ENCODE measurements around the gene LRIG1.
A peak's percentile ranks its signal among the peaks of the same experiment; 100 is the strongest.

Gene LRIG1

GRCh38 chr3:66386011-66386924 lies 114.6 kb downstream of the LRIG1 start:
- DNase-seq (ENCODE audit: low read depth, low spot score): no peak

- no peak for DNase-seq (ENCODE audit: low read depth, low spot score)
These were observed 115.8 kb downstream of the LRIG1 start for GRCh38 chr3:66385066-66385465.

DNA sequence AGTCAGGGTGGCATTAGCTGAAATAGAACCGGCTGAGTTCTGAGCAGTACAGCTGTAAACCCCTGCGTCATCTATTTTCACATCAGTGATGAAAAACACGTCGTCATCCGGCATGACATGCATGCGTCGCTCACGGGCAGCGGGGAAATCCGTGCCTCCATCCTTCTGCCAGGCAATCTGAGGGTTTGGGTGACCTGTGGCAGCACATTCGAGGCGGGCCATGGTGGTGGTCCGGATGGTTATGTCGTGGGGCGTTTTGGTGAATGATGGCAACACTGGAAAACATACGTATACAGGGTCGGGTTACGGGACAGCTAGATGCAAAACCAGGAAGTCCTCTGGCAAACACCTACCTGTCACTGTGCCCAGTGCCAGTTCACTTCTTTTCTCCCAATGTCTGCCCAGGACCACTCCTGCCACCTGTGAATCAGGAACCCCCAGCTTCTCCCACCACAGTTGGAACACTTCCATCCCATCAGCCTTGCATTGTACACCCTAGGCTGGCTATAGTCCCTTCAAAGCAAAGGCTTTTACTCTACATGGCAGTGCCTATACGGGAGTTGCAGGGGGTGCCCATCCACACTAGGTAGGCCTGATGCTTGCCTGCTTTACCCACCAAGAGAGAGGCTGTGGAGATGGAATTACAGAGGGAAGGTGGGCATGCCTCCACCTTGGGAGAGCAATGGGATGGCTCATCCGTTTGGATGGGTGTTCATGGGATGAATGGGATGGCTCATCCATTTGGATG lies 116.7 kb downstream of the LRIG1 start:
- no peak for DNase-seq (ENCODE audit: low read depth, low spot score)

DNA sequence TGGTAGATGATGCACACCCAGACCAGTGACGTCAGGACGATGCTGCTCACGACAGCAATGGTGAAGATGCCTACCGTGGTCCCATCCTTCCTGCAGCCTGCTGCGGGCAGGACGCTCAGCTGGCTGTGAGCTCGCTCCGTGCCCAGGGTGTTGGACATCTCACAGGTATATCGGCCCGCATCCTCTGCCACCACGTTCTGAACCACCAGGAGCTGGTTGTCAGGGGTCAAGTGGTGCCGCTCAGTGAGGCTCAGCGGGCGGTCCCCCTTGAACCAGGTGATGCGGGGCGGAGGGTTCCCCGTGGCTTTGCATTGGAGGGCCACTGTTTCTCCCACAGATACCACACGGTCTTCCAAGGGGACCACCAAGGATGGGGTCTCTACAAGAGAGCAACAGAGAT lies 117.8 kb downstream of the LRIG1 start:
- DNase-seq (ENCODE audit: low read depth, low spot score): no peak

GRCh38 chr3:66382142-66382541 lies 118.7 kb downstream of the LRIG1 start:
- no peak for DNase-seq (ENCODE audit: low read depth, low spot score)

DNA sequence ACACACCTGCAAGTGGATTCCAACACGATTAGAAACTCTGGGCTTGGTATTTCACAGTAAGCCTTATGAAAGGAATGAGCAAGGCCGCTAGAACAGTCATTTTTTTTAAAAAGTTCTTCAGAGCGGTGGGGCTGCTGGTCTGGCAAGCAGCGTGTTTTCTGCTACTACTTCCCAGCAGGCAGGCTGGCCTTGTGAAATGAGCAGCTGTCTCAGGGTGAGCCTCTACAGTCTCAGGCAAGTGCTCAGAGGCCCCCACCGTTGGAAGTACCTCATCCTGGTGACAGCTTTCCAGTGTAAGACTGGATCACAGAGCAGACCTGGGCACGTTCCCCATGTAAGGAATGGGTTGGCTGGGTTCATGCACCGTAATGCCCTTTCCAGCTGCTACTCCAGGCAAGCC lies 119.2 kb downstream of the LRIG1 start:
- no peak for DNase-seq (ENCODE audit: low read depth, low spot score)

GRCh38 chr3:66380200-66380932 lies 120.5 kb downstream of the LRIG1 start:
- DNase-seq (ENCODE audit: low read depth, low spot score): no peak

DNA sequence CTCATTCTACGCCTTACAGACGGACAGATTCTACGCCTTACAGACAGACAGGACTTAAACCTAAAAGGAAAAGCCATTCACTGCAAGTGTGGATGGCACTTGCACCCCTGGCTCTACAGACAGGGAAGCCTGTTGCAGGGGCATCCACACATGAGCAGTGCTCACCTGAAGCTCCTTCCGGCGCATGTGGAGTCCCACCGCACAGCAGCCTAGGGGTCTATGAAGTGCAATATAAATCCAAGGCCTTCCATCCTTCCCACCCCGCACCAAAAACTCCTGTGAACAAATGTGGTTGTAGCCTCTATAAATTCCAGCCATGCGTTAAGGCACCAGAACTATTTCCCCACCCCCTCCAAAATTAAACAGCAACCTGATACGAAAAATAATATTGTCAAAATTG lies 121.3 kb downstream of the LRIG1 start:
- no peak for DNase-seq (ENCODE audit: low read depth, low spot score)

DNA sequence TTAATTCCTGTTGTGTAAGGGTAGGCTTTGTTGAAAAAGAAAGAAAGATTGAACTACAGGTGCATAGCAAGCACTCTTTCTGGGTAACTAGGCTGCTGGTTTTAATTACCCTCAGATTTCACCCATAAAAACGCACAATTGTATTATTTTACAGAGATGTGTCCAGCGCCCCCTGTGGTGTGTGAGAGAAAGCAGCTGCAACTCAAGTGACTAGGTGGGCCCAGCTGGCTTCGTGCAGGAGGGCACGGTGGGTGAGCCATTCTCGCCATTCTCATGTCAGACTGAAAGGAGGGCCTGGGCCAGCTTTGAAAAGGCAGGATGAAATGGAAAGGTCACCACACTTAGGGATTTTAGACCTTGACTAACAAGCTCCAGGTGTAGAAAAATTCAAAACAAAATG lies 122.6 kb downstream of the LRIG1 start:
- DNase-seq (ENCODE audit: low read depth, low spot score): no peak

DNA sequence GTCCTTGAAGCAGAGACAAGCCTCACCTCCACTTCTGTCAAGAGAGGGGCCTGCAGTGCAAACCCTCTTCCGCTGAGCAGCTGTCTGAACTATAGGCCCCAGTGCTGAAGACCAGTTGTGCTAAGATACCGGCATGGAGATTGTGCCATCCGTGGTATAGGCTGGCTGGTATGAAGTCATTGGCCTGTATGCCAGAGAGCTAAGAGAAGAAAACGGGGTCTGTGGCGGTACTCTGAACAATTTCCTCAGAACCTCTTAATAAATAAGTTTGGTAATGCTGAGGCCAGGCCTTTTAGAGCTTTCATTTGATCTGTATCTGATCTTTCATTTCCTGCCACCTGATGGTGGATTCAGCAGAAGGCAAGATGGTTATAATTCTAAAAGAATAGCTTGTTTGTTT lies 123.0 kb downstream of the LRIG1 start:
- DNase-seq (ENCODE audit: low read depth, low spot score): no peak

GRCh38 chr3:66376568-66376967 lies 124.3 kb downstream of the LRIG1 start:
- peak; percentile 41 for DNase-seq (ENCODE audit: low read depth, low spot score)

DNA sequence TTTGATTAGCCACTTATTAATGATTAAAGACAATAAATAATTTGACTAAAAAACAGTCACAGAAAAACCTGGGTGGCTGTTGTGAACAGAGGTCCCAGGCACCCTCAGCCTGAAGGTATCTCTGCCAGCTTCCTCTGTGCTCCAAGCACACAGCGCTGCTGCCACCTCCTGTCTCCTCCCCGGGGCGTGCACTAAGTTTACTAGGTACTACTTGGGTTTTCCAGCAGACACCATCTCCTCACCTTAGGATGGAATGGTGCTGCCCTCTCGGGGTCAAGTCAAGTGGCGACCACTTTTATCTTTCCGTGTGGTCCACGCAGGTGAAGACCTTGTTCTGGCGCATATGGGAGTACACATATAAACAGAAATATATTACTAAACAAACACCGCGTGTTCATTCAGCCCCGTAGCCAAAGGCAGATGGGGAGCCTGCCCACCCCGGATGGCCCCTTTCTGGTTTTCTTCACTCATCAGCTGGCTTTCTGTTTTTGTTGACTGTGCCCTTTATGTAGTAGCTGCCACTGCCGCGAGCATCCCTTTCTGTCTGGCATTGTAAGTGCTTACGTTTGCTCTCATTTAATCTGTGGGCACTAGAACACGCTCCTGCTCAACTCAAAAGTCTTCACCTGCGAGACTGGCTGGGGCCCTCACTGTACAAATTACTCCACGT lies 128.0 kb downstream of the LRIG1 start:
- DNase-seq (ENCODE audit: low read depth, low spot score): no peak

GRCh38 chr3:66371432-66371831 lies 129.4 kb downstream of the LRIG1 start:
- no peak for DNase-seq (ENCODE audit: low read depth, low spot score)

- DNase-seq (ENCODE audit: low read depth, low spot score): no peak
These were observed 130.6 kb downstream of the LRIG1 start for GRCh38 chr3:66370179-66370578.

DNA sequence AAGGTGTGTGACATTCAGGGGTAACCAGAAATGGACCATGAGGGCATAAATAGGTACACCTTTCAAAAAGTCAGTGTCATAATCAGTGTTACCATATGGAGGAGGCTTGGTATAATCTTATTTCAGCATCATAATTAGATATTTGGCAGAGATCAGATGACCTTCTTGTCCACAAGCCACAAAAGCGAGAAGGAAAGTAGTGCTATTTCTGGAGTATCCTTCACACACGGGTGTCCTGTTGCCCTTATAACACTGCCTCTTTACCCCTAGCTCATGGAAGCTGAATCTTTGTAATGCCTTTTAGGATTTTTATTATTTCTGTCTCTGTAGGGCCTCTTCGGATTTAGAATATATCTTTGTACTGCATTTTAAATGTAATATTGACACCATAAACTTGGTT lies 132.8 kb downstream of the LRIG1 start:
- no peak for DNase-seq (ENCODE audit: low read depth, low spot score)

GRCh38 chr3:66366747-66367146 lies 134.1 kb downstream of the LRIG1 start:
- no peak for DNase-seq (ENCODE audit: low read depth, low spot score)

DNA sequence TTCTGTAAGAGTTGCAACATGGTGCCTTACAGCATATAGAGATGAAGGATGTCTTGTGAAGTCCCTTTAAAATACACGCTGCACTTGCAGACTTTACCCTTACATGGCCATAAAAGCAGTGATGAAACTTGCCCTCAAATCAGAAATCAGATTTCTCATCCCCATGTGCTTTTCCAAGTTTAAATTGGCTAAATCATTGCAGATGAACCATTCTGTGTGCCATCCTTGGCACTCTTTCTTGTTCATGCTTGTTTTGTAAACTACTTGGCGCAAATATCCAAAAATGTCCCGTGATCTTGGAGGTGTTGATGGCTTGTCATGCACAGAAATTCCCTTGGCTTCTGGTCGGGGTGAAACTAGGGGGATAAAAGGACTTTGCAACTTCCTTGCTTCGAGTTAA lies 135.7 kb downstream of the LRIG1 start:
- no peak for DNase-seq (ENCODE audit: low read depth, low spot score)

DNA sequence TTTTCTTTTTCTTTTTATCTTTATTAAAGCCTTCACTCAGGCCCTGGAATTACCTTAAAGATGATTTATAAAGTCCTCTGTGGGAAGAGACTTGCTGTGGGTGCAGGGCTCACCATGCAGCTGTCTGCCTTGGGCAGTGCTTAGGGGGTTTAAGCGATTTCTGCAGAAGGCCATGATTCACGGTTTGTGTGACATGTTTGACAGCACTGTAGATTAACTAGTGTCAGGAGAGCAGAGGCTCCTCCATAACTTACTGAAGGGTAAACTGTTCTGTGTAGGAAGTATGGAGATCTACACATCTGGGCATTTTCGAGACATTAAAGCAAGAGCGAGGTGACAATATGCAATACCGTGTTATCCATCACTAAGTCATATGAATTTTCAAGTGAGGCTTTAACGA lies 137.7 kb downstream of the LRIG1 start:
- DNase-seq (ENCODE audit: low read depth, low spot score): peak; percentile 12

- peak; percentile 64 for DNase-seq (ENCODE audit: low read depth, low spot score)
These were observed 138.3 kb downstream of the LRIG1 start for GRCh38 chr3:66362541-66362941.

- DNase-seq (ENCODE audit: low read depth, low spot score): no peak
These were observed 139.5 kb downstream of the LRIG1 start for GRCh38 chr3:66361356-66361755.

DNA sequence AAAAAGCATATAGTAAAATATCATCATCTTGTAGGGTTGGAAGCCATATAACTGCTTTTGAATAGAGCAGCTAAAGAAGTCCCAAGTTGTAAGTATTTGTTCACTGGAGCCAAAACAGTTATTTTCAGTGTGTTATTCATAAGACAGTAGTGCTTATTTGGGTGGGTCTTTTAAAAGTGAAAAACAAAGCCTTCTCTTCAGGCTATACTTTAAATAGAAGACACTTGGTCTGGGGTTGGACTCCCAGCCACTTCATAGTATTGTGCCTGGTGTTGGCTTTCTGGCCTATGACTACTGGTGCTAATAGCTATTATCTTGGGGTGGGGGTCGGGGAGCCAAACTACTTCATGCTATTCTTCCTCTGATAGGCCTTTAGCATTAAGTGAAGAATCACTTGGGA lies 144.8 kb downstream of the LRIG1 start:
- no peak for DNase-seq (ENCODE audit: low read depth, low spot score)

- DNase-seq (ENCODE audit: low read depth, low spot score): no peak
These were observed 145.4 kb downstream of the LRIG1 start for GRCh38 chr3:66355394-66355793.
